Measurements from ENCODE around the gene COL23A1.
"Not testable (repeated sequence)": the region's sequence is repeated elsewhere in the genome, so short reads cannot be mapped to it uniquely, and the experiment has no call there.

COL23A1 gene

GRCh38 chr5:178199581-178200434 lies 390.4 kb downstream of the COL23A1 start:
- no peak for DNase-seq

GRCh38 chr5:178198706-178199105 lies 391.5 kb downstream of the COL23A1 start:
- DNase-seq = no peak

GRCh38 chr5:178198151-178198550 lies 392.0 kb downstream of the COL23A1 start:
- DNase-seq = not testable (repeated sequence)

GRCh38 chr5:178196986-178197385 lies 393.2 kb downstream of the COL23A1 start:
- DNase-seq = no peak

GRCh38 chr5:178196281-178196812 lies 393.8 kb downstream of the COL23A1 start:
- no peak for DNase-seq

- DNase-seq = no peak
These were observed 396.2 kb downstream of the COL23A1 start for GRCh38 chr5:178194026-178194425.

- no peak for DNase-seq
These were observed 396.9 kb downstream of the COL23A1 start for GRCh38 chr5:178193251-178193809.

GRCh38 chr5:178192787-178193186 lies 397.4 kb downstream of the COL23A1 start:
- no peak for DNase-seq

GRCh38 chr5:178192244-178192643 lies 397.9 kb downstream of the COL23A1 start:
- no peak for DNase-seq

GRCh38 chr5:178191661-178192060 lies 398.5 kb downstream of the COL23A1 start:
- DNase-seq = no peak

- no peak for DNase-seq
These were observed 400.8 kb downstream of the COL23A1 start for GRCh38 chr5:178189433-178189832.

Measured in NCI-H524 treated with DMSO at 0.1 percent for 48 hours (cell line).